Skeletal muscle satellite cell (primary cell): ENCODE data around the gene BAHD1.

Experiments used
- H3K27me3 ChIP-seq: 2 replicates; pipeline ENCODE4 v1.7.0; 2013; ENCODE audit warnings: low read length; ENCODE audit not compliant: control insufficient read depth, insufficient read depth
- H3K36me3 ChIP-seq: 2 replicates; pipeline ENCODE4 v1.7.0; 2013; ENCODE audit warnings: mild to moderate bottlenecking, control low read depth, low read length; ENCODE audit not compliant: insufficient read depth
- H3K4me1 ChIP-seq: 2 replicates; pipeline ENCODE4 v1.7.0; 2013; ENCODE audit warnings: low read length; ENCODE audit not compliant: control insufficient read depth, insufficient read depth
- H3K4me2 ChIP-seq: 2 replicates; pipeline ENCODE4 v1.7.0; 2013; ENCODE audit warnings: mild to moderate bottlenecking, low read length
- H3K4me3 ChIP-seq: 2 replicates; pipeline ENCODE4 v1.7.0; 2013; ENCODE audit warnings: low read length
- H3K9ac ChIP-seq: 2 replicates; pipeline ENCODE4 v1.7.0; 2013; ENCODE audit warnings: mild to moderate bottlenecking, low read depth, low read length, moderate library complexity
- H3K9me3 ChIP-seq: replicated peaks from 2 replicates; pipeline ENCODE4 v1.7.0; 2013; ENCODE audit warnings: mild to moderate bottlenecking, control low read depth, low read length

BAHD1 gene

DNA sequence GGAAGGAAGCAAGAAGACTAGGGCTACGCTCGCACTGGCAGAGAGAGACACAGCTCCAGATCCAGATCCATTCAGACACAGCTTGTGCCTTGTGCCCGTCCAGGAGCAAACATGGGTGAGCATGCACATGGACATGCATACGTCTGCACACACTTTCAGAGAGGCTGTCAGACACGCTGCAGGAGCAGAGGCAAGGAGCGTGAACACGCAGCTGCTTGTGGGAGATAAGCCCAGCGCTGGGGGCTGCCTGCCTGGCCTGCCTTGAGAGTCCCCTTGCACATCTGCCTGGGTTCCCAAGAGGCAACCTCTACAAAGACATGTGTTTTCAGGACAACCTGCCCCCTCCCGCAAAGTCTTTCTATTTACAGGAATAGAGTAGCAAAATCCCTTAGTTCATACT is 13.6 kb upstream of the BAHD1 start:
- Histone ChIP-seq H3K9ac (no peak overlapping the region), H3K27me3 (peaks cover 29% of the 10 kb centered on the region), H3K4me1 (peaks cover 6% of the 10 kb centered on the region)

DNA sequence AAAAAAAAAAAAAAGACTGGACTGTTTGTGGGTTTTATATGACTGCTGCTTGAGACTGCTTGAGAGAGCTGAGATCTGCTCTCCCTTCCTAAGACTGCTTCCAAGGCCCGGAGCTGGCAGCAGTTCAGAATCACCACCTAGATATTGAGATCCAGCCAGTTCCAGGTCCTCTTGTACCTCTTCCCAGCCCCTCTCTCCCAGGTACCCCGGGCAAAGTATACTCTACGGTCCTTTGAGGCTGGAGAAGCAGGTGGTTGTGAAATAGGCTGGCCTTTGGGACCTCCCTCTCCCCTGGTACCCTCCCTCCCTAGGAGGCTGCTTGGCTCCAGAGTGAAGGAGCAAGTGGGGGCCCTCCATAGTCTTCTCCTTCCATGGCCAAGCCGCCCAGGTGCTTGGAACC is 12.6 kb upstream of the BAHD1 start:
- no peak overlapping the region for H3K9ac ChIP-seq
- H3K36me3 ChIP-seq, result no peaks in the 10 kb centered on the region
- H3K9me3 ChIP-seq, result no peaks in the 10 kb centered on the region
- H3K4me1 ChIP-seq, result peaks cover 6% of the 10 kb centered on the region
- no peak overlapping the region for H3K4me3 ChIP-seq
- H3K4me2 ChIP-seq, result no peak overlapping the region
- H3K27me3 ChIP-seq, result peaks cover 39% of the 10 kb centered on the region

More for the DNA sequence above, 13.6 kb upstream of the BAHD1 start:
- H3K4me3 ChIP-seq, result no peak overlapping the region
- no peaks in the 10 kb centered on the region for H3K36me3 ChIP-seq
- H3K4me2 ChIP-seq, result no peak overlapping the region
- H3K9me3 ChIP-seq, result no peaks in the 10 kb centered on the region

- Histone ChIP-seq H3K36me3 (no peaks in the 10 kb centered on the region), H3K27me3 (peaks cover 48% of the 10 kb centered on the region), H3K4me3 (no peak overlapping the region), H3K9ac (no peak overlapping the region), H3K4me1 (peaks cover 6% of the 10 kb centered on the region), H3K9me3 (no peaks in the 10 kb centered on the region), H3K4me2 (no peak overlapping the region)
Observed at GRCh38 chr15:40429068-40429710, 11.6 kb upstream of the BAHD1 start.

- peaks cover 6% of the 10 kb centered on the region for H3K4me1 ChIP-seq
- H3K9me3 ChIP-seq, result no peaks in the 10 kb centered on the region
- no peak overlapping the region for H3K9ac ChIP-seq
- peaks cover 60% of the 10 kb centered on the region for H3K27me3 ChIP-seq
- H3K4me3 ChIP-seq, result no peak overlapping the region
- peak overlapping the region; percentile 28 for H3K4me2 ChIP-seq
- H3K36me3 ChIP-seq, result no peaks in the 10 kb centered on the region
Observed at GRCh38 chr15:40430271-40430805, 10.4 kb upstream of the BAHD1 start.

- Histone ChIP-seq H3K36me3 (no peaks in the 10 kb centered on the region), H3K4me1 (peaks cover 18% of the 10 kb centered on the region), H3K9me3 (no peaks in the 10 kb centered on the region), H3K4me3 (no peak overlapping the region), H3K4me2 (no peak overlapping the region), H3K9ac (no peak overlapping the region), H3K27me3 (peaks cover 82% of the 10 kb centered on the region)
Observed at GRCh38 chr15:40435023-40435709, 5.6 kb upstream of the BAHD1 start.

GRCh38 chr15:40435710-40436089 is 5.1 kb upstream of the BAHD1 start:
- no peak overlapping the region for H3K9ac ChIP-seq
- peaks cover 76% of the 10 kb centered on the region for H3K27me3 ChIP-seq
- peak overlapping the region; percentile 52 for H3K4me3 ChIP-seq

DNA sequence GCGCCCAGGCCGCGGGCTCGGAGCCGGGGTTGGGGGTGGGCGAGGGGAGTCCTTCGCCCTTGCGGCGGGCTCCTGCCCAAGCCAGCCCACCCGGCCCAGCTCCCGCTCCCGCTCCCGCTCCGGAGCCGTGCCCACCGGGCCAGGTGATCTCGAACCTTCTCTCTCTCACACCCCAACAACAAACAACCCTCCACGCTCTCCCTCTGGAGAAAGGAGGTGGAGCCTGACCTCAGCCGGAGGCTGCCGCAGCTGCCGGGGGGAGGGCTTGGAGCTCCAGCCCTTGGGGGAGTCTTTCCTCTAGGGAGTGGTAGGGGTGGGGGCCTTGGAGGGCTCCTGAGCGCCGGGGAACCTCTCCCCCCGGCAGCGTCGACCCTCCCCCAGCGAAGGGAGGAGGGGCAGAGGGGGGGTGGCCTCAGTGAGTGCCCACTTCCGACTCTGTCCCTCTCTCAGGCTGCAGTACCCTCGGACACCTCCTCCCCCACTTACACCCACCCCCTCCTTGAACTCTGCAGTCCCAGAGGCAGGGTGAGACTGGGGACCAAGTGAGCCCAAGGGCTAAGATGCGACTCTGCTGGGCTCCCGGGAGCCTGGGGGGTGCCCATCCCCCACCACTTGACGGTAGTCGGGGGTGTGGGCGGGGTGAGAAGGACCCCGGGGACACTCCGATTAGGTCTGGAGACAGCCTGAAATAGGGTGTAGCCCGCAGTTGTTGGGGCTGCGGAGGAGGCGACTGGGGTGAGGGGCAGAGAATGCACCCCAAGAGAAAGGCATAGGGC is 4.4 kb upstream of the BAHD1 start:
- peaks cover 75% of the 10 kb centered on the region for H3K27me3 ChIP-seq
- no peak overlapping the region for H3K9ac ChIP-seq
- peak overlapping the region; percentile 52 for H3K4me3 ChIP-seq
- H3K9me3 ChIP-seq, result no peaks in the 10 kb centered on the region
- H3K4me1 ChIP-seq, result peaks cover 16% of the 10 kb centered on the region
- H3K4me2 ChIP-seq, result peak overlapping the region; percentile 63
- no peaks in the 10 kb centered on the region for H3K36me3 ChIP-seq

More at GRCh38 chr15:40435710-40436089, 5.1 kb upstream of the BAHD1 start:
- Histone ChIP-seq H3K4me1 (peaks cover 16% of the 10 kb centered on the region), H3K4me2 (peak overlapping the region; percentile 63), H3K9me3 (no peaks in the 10 kb centered on the region), H3K36me3 (no peaks in the 10 kb centered on the region)

DNA sequence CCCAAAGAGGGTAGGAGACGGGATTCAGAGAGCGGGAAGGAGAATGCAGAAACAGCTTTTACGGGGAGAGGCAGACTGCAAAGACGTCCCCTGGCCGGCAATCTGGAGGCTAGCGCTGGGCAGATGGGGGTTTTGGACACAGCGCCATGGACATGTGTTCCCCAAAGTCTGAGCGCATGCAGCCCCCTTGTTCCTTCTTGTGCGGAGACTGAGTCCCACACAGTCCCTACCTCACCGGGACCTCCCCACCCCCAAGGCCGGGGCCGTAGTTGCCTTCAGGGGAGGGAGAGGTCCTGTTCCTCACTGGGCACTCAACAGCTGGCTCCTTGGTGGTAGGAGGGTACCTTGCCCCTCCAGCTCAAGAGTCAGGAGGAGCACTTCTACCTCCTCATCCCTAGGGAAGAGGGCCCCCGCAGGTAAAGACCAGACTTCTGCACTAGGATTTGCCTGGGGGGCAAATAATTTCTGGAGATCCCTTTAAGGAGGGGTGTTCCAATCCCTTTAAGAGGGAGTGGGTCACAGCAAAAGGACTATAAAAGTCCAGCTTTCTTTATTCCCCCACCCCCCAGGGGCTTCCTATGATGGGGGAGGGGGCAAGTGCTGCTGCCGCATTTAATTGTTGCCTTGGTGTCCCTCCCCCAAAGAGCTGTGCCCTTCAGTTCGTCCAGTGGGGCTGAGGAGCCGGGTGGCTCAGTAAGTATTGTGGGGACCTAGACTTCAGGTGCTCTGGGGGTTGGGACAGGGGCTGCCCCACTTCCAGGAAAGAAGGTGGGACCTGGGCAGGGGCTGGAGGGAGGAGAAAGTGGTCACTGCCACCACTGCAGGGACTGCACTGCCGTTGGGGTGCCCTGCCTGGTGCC is 3.6 kb upstream of the BAHD1 start:
- Histone ChIP-seq H3K4me1 (peaks cover 16% of the 10 kb centered on the region), H3K9me3 (no peaks in the 10 kb centered on the region), H3K4me3 (peak overlapping the region; percentile 52), H3K27me3 (peaks cover 73% of the 10 kb centered on the region), H3K9ac (no peak overlapping the region), H3K4me2 (peak overlapping the region; percentile 63), H3K36me3 (no peaks in the 10 kb centered on the region)

GRCh38 chr15:40437752-40438687 is 2.7 kb upstream of the BAHD1 start:
- peaks cover 16% of the 10 kb centered on the region for H3K4me1 ChIP-seq
- no peaks in the 10 kb centered on the region for H3K36me3 ChIP-seq
- H3K9ac ChIP-seq, result no peak overlapping the region
- H3K4me2 ChIP-seq, result no peak overlapping the region
- H3K4me3 ChIP-seq, result no peak overlapping the region
- no peaks in the 10 kb centered on the region for H3K9me3 ChIP-seq
- H3K27me3 ChIP-seq, result peaks cover 64% of the 10 kb centered on the region

DNA sequence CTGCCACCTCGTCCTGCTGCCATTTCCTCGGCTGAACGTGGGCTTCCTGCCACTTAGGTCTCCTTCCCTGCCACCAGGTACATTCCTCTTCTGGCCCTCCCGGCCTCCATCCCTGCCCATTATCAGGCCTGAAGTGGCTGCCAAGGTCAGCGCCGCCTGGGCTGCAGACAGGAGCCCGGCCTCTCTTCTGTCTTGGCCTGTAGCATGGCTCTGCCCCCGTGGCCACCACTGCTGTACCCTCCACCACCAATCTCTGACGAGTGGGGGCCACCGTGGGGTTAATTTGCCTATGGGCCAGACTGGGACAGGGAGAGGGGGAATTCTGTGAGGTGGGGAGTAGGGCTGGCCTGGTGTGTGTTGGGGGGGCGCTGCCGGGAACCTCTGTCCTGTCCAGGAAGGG is 2.0 kb upstream of the BAHD1 start:
- Histone ChIP-seq H3K36me3 (no peaks in the 10 kb centered on the region), H3K9ac (no peak overlapping the region), H3K4me3 (no peak overlapping the region), H3K4me2 (no peak overlapping the region), H3K4me1 (peaks cover 16% of the 10 kb centered on the region), H3K9me3 (no peaks in the 10 kb centered on the region), H3K27me3 (peaks cover 57% of the 10 kb centered on the region)
